Kidney capillary endothelial cell (primary cell): ENCODE results near the gene TCAP.
A peak's percentile ranks its signal among the peaks of the same experiment; 100 is the strongest.
"Not testable (repeated sequence)": the region's sequence is repeated elsewhere in the genome, so short reads cannot be mapped to it uniquely, and the experiment has no call there.

ENCODE experiments used
- DNase-seq: peaks from one replicate; pipeline ENCODE4 v3.0.0-alpha.2; 2018; ENCODE audit warnings: low spot score

TCAP gene

GRCh38 chr17:39684369-39685192, 19.4 kb downstream of the TCAP start:
- DNase-seq: no peak

- no peak for DNase-seq
These were observed 22.0 kb downstream of the TCAP start for GRCh38 chr17:39687101-39687545.

GRCh38 chr17:39687546-39688474, 22.7 kb downstream of the TCAP start, which contains the start of gene PGAP3:
Gene PGAP3 (minus strand): TSS chr17:39688057. CDS start chr17:39688014, 43 bp downstream.
- DNase-seq: peak; percentile 77

GRCh38 chr17:39688475-39688835, 23.3 kb downstream of the TCAP start:
- no peak for DNase-seq

GRCh38 chr17:39688945-39689344, 23.8 kb downstream of the TCAP start:
- DNase-seq: no peak

- DNase-seq: no peak
These were observed 29.4 kb downstream of the TCAP start for GRCh38 chr17:39694593-39694992.

- no peak for DNase-seq
These were observed 29.9 kb downstream of the TCAP start for GRCh38 chr17:39695089-39695474.

GRCh38 chr17:39696731-39697130, 31.6 kb downstream of the TCAP start:
- DNase-seq: no peak

- DNase-seq: no peak
These were observed 32.8 kb downstream of the TCAP start for GRCh38 chr17:39697961-39698360.

- DNase-seq: not testable (repeated sequence)
These were observed 34.1 kb downstream of the TCAP start for GRCh38 chr17:39699157-39699817.

GRCh38 chr17:39699818-39700147, 34.6 kb downstream of the TCAP start, which contains the start of gene ERBB2:
Gene ERBB2 (plus strand): TSS chr17:39700064. CDS start chr17:39700239, 175 bp downstream.
- DNase-seq: no peak

GRCh38 chr17:39700148-39700987, 35.2 kb downstream of the TCAP start:
- DNase-seq: no peak

- DNase-seq: no peak
These were observed 36.0 kb downstream of the TCAP start for GRCh38 chr17:39701012-39701783.

- DNase-seq: no peak
These were observed 36.8 kb downstream of the TCAP start for GRCh38 chr17:39701784-39702422.

GRCh38 chr17:39702901-39703893, 38.0 kb downstream of the TCAP start:
- no peak for DNase-seq

- DNase-seq: no peak
These were observed 38.8 kb downstream of the TCAP start for GRCh38 chr17:39703913-39704312.

GRCh38 chr17:39704821-39705551, 39.8 kb downstream of the TCAP start:
- DNase-seq: no peak

- no peak for DNase-seq
These were observed 40.7 kb downstream of the TCAP start for GRCh38 chr17:39705786-39706348.
